IMR-90 (cell line): Measurements from ENCODE around the gene EML5. TPM values are rescaled to one million over a fixed set of nuclear protein-coding genes. Genes with fewer than 3 reads are reported as not detected.

Source experiments
- ATAC-seq: fragments of 200-7000 bp; cut with Tn5 transposase; 2 replicates; pipeline ENCODE4 v1.9.1; 2020; ENCODE audit warnings: low read depth, mild to moderate bottlenecking, moderate library complexity
- BruUV-seq: library from RNA; stranded (reverse); fragments of 400-500 nt; replicated peaks from 2 replicates; lab custom pipeline; 2021; lab: Mats Ljungman, UMichigan
- CTCF ChIA-PET: fragments of 300-600 bp; formaldehyde crosslinking; extraction: SDS; loops from one replicate; lab custom pipeline; 2021; ENCODE audit warnings: antibody characterized with exemption; lab: Yijun Ruan, JAX
- POLR2A ChIA-PET: fragments of 300-600 bp; sonication (Branson Sonifier 250); formaldehyde crosslinking; loops from one replicate; lab custom pipeline; 2022; ENCODE audit warnings: antibody characterized with exemption; ENCODE audit not compliant: unreplicated experiment; lab: Charles Lee
- DNase-seq: peaks from one replicate; pipeline ENCODE4 v3.0.0; 2013
- H2AFZ ChIP-seq: replicated peaks from 2 replicates; pipeline ENCODE3; 2013; ENCODE audit warnings: low read length, mild to moderate bottlenecking; ENCODE audit not compliant: poor library complexity
- H2AK5ac ChIP-seq: 2 replicates; pipeline ENCODE4 v1.6.1; 2013; ENCODE audit warnings: low read depth, low read length, inconsistent platforms
- H2AK9ac ChIP-seq: replicated peaks from 2 replicates; pipeline ENCODE3; 2013; ENCODE audit warnings: mild to moderate bottlenecking, low read depth, low read length, moderate library complexity; ENCODE audit not compliant: poor library complexity
- H2BK120ac ChIP-seq: 2 replicates; pipeline ENCODE4 v1.6.1; 2013; ENCODE audit warnings: low read depth, low read length, inconsistent platforms
- H2BK15ac ChIP-seq: 3 replicates; pipeline ENCODE4 v1.6.1; 2013; ENCODE audit warnings: low read depth, low read length, inconsistent platforms
- H2BK20ac ChIP-seq: 2 replicates; pipeline ENCODE4 v1.6.1; 2013; ENCODE audit warnings: low read depth, mild to moderate bottlenecking, inconsistent platforms, low read length, moderate library complexity
- H2BK5ac ChIP-seq: 2 replicates; pipeline ENCODE4 v1.6.1; 2013; ENCODE audit warnings: mild to moderate bottlenecking, low read depth, low read length, inconsistent platforms; ENCODE audit not compliant: poor library complexity, severe bottlenecking
- H3K14ac ChIP-seq: replicated peaks from 2 replicates; pipeline ENCODE4 v1.6.1; 2013; ENCODE audit warnings: low read depth, low read length, inconsistent platforms
- H3K18ac ChIP-seq: 2 replicates; pipeline ENCODE4 v1.6.1; 2013; ENCODE audit warnings: low read depth, low read length, control low read depth
- H3K23ac ChIP-seq: 2 replicates; pipeline ENCODE4 v1.6.1; 2013; ENCODE audit warnings: low read depth, low read length, inconsistent platforms
- H3K27ac ChIP-seq: 2 replicates; pipeline ENCODE4 v1.5.1; 2013; ENCODE audit warnings: mild to moderate bottlenecking, control low read depth, low read length; ENCODE audit not compliant: insufficient read depth
- H3K27me3 ChIP-seq: 2 replicates; pipeline ENCODE4 v1.6.1; 2013; ENCODE audit warnings: low read length; ENCODE audit not compliant: control insufficient read depth, insufficient read depth
- H3K36me3 ChIP-seq: 2 replicates; pipeline ENCODE4 v1.6.1; 2013; ENCODE audit warnings: low read length, mixed read lengths; ENCODE audit not compliant: control insufficient read depth, insufficient read depth
- H3K4ac ChIP-seq: 2 replicates; pipeline ENCODE4 v1.6.1; 2013; ENCODE audit warnings: low read depth, low read length, inconsistent platforms
- H3K4me1 ChIP-seq: 2 replicates; pipeline ENCODE4 v1.6.1; 2013; ENCODE audit warnings: low read length, mixed read lengths; ENCODE audit not compliant: control insufficient read depth, insufficient read depth
- H3K4me2 ChIP-seq: 2 replicates; pipeline ENCODE4 v1.6.1; 2013; ENCODE audit warnings: low read depth, mild to moderate bottlenecking, control low read depth, low read length, moderate library complexity
- H3K4me3 ChIP-seq: 2 replicates; pipeline ENCODE4 v1.5.1; 2013; ENCODE audit warnings: low read depth, mild to moderate bottlenecking, control low read depth, low read length, moderate library complexity; ENCODE audit not compliant: insufficient read depth
- H3K56ac ChIP-seq: 2 replicates; pipeline ENCODE4 v1.6.1; 2013; ENCODE audit warnings: low read length, inconsistent platforms; ENCODE audit not compliant: insufficient read depth; ENCODE audit errors: extremely low read depth
- H3K79me1 ChIP-seq, 2 experiments: 2 replicates each; pipeline ENCODE4 v1.6.1; 2013; ENCODE audit warnings: low read length in 2 of 2, inconsistent platforms in 1 of 2, low read depth in 1 of 2
- H3K9ac ChIP-seq: 2 replicates; pipeline ENCODE4 v1.6.1; 2013; ENCODE audit warnings: low read depth, low read length, control low read depth
- H3K9me1 ChIP-seq: 2 replicates; pipeline ENCODE4 v1.6.1; 2013; ENCODE audit warnings: low read length, inconsistent platforms; ENCODE audit not compliant: insufficient read depth
- H3K9me3 ChIP-seq: 2 replicates; pipeline ENCODE4 v1.6.1; 2013; ENCODE audit warnings: low read length; ENCODE audit not compliant: control insufficient read depth, insufficient read depth
- H4K20me1 ChIP-seq: 2 replicates; pipeline ENCODE4 v1.6.1; 2013; ENCODE audit warnings: low read length, inconsistent platforms; ENCODE audit not compliant: insufficient read depth
- H4K5ac ChIP-seq: 2 replicates; pipeline ENCODE4 v1.6.1; 2013; ENCODE audit warnings: mild to moderate bottlenecking, low read depth, low read length, control low read depth
- H4K8ac ChIP-seq, 2 experiments: 2 replicates each; pipeline ENCODE4 v1.6.1; 2013; ENCODE audit warnings: low read depth in 2 of 2, low read length in 2 of 2, control low read depth in 1 of 2, inconsistent platforms in 1 of 2
- H4K91ac ChIP-seq: 2 replicates; pipeline ENCODE4 v1.6.1; 2013; ENCODE audit warnings: low read depth, low read length, inconsistent platforms; ENCODE audit not compliant: insufficient read depth
- MAFK ChIP-seq: IDR thresholded peaks from 2 replicates; pipeline ENCODE4 v1.6.1; 2012; ENCODE audit warnings: low read depth, low read length, improper control_type of control experiment
- NFE2L2 ChIP-seq: fragments of 150-350 bp; IDR thresholded peaks from 2 replicates; pipeline ENCODE4 v1.6.1; 2016; ENCODE audit warnings: low read depth, mild to moderate bottlenecking, low read length
- RFX5 ChIP-seq: IDR thresholded peaks from 2 replicates; pipeline ENCODE4 v1.8.0; 2012; ENCODE audit warnings: low read depth, mild to moderate bottlenecking, low read length, moderate library complexity
- WGBS, 2 experiments: methylation state at CpG; one replicate each; pipeline versions ENCODE4 v1.1.5 to v1.1.7; 2013; ENCODE audit warnings: missing lambda C conversion rate in 2 of 2; ENCODE audit not compliant: insufficient read length in 1 of 2; ENCODE audit errors: extremely low coverage in 2 of 2; 5-methylcytosine and 5-hydroxymethylcytosine counted together
- dilution Hi-C: fragments of 300-500 bp; cut with HindIII; formaldehyde crosslinking; loops from one replicate; pipeline ENCODE4 v1.14.3; 2018; ENCODE audit warnings: low sequenced_read_pairs; ENCODE audit not compliant: unreplicated experiment
- in situ Hi-C: fragments of 300-500 bp; cut with MboI; formaldehyde crosslinking; loops from 3 replicates; pipeline ENCODE4 v1.14.3; 2019; ENCODE audit warnings: low sequenced_read_pairs, inconsistent platforms, mixed read lengths
- intact Hi-C: fragments of 100-400 bp; cut with micrococcal nuclease; formaldehyde crosslinking; loops from 2 replicates; pipeline ENCODE4 v1.10.0; 2022
- polyA plus RNA-seq, 3 experiments: library from polyadenylated mRNA; depleted of rRNA; stranded (reverse); fragments of >200 nt; gene quantifications; 2 replicates each; pipeline ENCODE4 v1.2.3, GENCODE V29; 2012; ENCODE audit warnings: low replicate concordance in 1 of 3
- total RNA-seq: library from RNA; depleted of rRNA; stranded (reverse); fragments of >200 nt; gene quantifications from 2 replicates; pipeline ENCODE4 v1.2.3, GENCODE V29; 2012
- TF ChIP-seq, protein P1 (sequence below): fragments of 150-350 bp; IDR thresholded peaks from 2 replicates; pipeline ENCODE4 v1.6.1; 2017; ENCODE audit warnings: mild to moderate bottlenecking, antibody characterized with exemption, low read length, low read depth

EML5 gene
- total and polyA plus RNA-seq, 2 of the 4 experiments (the other 2 are of a cell fraction), result 8.1 to 22.2 TPM

DNA sequence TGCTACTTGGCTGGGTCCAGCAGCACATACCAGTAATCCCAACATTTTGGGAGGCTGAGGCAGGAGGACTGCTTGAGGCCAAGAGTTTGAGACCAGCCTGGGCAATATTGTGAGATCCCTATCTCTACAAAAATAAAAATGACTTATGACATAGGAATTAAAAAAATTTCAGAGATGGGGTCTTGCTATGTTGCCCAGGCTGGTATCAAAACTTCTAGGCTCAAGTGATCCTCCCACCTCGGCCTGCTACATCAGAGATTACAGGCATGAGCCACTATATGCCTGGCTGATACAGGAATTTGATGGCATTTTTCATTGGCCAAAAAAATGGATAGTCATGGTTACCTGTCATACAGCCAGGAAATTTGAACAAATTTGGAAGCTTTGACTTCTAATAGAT, 175.3 kb downstream of the EML5 start:
- CTCF ChIA-PET, result no interaction called here
- H3K36me3 ChIP-seq, result peaks cover 6% of the 10 kb centered on the region
- H2AK5ac ChIP-seq, result no peak overlapping the region
- no peak overlapping the region for H3K56ac ChIP-seq
- intact Hi-C loops, result no loop called here
- H2BK15ac ChIP-seq, result no peak overlapping the region
- ATAC-seq (no peak), DNase-seq (no peak)
- no peak overlapping the region for H3K4me3 ChIP-seq
- no peak overlapping the region for H3K9ac ChIP-seq
- no peak overlapping the region for H3K14ac ChIP-seq
- no peak overlapping the region for H2BK120ac ChIP-seq
- H3K9me1 ChIP-seq, result no peaks in the 10 kb centered on the region
- H3K4me1 ChIP-seq, result peaks cover 8% of the 10 kb centered on the region
- H2BK20ac ChIP-seq, result no peak overlapping the region
- no CpG with 5 or more reads among the region's 1 CpG for WGBS, 2 experiments
- H3K4ac ChIP-seq, result no peak overlapping the region
- no peak overlapping the region for H2AK9ac ChIP-seq
- no peak for TF ChIP-seq MAFK
- no peak for TF ChIP-seq RFX5
- TF ChIP-seq, protein P1, sequence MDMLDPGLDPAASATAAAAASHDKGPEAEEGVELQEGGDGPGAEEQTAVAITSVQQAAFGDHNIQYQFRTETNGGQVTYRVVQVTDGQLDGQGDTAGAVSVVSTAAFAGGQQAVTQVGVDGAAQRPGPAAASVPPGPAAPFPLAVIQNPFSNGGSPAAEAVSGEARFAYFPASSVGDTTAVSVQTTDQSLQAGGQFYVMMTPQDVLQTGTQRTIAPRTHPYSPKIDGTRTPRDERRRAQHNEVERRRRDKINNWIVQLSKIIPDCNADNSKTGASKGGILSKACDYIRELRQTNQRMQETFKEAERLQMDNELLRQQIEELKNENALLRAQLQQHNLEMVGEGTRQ, result no peak
- TF ChIP-seq NFE2L2, result no peak
- no peak overlapping the region for H3K27ac ChIP-seq
- dilution Hi-C loops, result no loop called here
- H3K79me1 ChIP-seq, result peaks cover 3 to 17% of the 10 kb centered on the region in 2 experiments; a peak in 2 of 4 replicates
- in situ Hi-C loops, result no loop called here
- POLR2A ChIA-PET, result no interaction called here
- no peaks in the 10 kb centered on the region for H3K9me3 ChIP-seq
- H3K27me3 ChIP-seq, result no peaks in the 10 kb centered on the region
- BruUV-seq, result no TSS peak
- no peak overlapping the region for H4K8ac ChIP-seq
- peaks cover 10% of the 10 kb centered on the region; the same call in 1 of the 2 replicates for H4K20me1 ChIP-seq
- H3K23ac ChIP-seq, result no peak overlapping the region
- H3K4me2 ChIP-seq, result no peak overlapping the region
- H2AFZ ChIP-seq, result no peak overlapping the region
- H4K91ac ChIP-seq, result no peak overlapping the region
- H2BK5ac ChIP-seq, result no peak overlapping the region
- no peak overlapping the region for H3K18ac ChIP-seq
- H4K5ac ChIP-seq, result no peak overlapping the region
